Raji (cell line): ENCODE measurements around the gene PAQR7.

Experiments
- POLR2A ChIP-seq: IDR thresholded peaks from 2 replicates; pipeline ENCODE4 v1.6.1; 2011; ENCODE audit warnings: low read depth, low read length, control low read depth; ENCODE audit not compliant: insufficient read depth

PAQR7 gene

DNA sequence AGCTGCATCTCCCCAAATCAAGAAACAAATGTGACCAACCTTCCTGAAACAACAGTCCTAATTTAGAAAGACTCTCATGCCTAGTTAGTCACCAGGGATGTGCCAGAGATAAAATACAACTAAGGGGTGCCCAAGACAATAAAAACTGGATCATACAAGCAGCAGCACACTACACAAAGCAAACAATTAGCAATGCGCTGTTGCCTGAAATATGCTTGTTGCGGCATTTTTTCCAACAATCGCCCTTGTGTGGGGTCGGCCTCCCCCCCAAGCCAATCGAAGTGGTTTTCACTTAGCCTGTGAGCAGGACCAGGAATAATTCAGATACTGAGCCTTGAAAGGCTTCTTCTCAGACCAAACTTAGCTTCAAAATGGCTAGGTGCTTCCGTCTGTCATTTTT is 32.1 kb upstream of the PAQR7 start:
- no peak for TF ChIP-seq POLR2A

DNA sequence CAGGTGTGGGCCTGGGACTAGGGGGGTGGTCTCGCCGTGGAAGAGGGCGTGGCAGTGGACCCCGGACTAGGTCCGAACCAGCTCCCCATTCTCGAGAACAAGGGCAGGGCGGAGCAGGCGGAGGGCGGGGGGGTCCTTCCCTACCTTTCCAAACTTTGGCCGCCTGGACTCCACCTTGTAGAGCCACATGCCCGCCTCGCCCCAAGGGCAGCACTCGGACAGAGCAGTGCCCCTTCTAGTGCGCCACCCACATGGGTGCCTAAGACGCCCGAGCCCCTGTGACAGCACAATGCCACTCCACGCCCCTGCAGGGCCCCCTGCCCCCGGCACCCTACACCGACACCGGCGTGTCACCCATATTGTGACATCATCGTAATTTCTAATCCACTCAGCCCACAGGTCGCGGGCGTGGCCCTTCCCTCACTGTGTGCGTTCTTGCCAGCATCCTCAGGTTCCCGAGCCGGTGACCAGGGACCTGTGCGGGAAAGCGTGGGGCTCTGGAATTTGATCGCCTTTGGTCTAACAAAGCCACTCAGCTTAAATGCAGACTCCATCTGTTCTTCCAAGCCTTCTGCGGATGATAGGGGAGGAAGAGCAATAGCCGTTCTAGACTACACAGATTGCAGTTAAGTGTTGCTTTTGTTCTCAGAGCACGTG is 31.3 kb upstream of the PAQR7 start:
- no peak for TF ChIP-seq POLR2A

- peak; percentile 98 for TF ChIP-seq POLR2A
These were observed 30.5 kb upstream of the PAQR7 start, which contains the start of gene STMN1 for GRCh38 chr1:25905680-25906643. TSS of gene STMN1 (minus strand) at chr1:25906419. CDS start at chr1:25904676, 1,743 bp downstream.

DNA sequence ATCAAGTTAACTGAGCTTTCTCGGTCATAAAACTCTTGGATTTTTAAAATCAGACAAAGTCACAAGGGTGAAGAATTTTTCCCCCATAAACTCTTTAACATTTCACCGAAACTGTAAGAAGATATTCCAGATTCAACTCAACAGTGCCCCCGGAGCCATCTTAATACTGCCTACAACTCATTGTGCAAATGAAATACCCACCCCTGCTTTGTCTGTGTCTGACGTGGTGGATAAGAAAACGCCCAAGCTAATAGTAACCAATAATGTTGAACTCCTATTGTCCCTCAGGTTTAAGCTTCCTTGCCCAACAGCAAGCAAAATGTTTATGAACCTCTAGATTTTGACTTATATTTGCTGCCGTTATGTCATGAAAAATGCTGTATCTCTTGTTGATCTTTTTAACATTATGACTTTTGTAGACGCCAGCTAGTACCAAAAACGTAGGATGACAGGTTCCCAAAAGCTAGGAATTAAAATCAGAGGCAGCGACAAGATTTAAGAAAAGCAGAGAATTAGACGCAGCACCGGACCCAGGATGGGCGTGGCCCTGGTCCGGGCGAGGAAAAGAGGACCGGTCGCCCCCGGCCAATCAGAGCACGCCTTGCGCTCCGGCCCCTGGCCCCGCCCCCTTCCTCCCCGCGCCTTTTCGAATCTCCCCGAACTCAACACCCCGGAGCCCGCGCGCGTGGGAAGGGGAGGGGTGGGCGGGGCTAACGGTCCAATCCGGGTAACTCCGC is 29.6 kb upstream of the PAQR7 start:
- TF ChIP-seq POLR2A = no peak

- TF ChIP-seq POLR2A = no peak
These were observed 28.5 kb upstream of the PAQR7 start for GRCh38 chr1:25903986-25904385.

DNA sequence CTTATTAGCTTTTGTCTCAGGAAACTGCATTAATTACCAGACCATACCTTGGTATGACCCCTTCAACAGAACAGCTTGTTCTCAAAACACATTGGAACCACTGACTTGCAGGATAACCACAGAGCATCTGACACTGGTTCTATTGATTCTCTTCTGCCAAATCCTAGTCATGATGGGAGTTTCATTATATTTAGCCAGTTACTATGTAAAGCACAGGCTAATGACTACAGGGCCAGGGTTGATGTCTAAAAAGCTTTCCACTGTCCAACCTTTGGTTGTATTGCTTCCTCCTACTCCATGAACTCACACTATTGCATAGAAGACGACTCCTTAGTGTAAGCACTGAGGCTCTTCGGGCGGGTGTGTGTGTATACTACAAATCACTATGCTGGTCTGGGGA is 27.0 kb upstream of the PAQR7 start:
- no peak for TF ChIP-seq POLR2A

- TF ChIP-seq POLR2A = no peak
These were observed 24.7 kb upstream of the PAQR7 start for GRCh38 chr1:25900219-25900618.

DNA sequence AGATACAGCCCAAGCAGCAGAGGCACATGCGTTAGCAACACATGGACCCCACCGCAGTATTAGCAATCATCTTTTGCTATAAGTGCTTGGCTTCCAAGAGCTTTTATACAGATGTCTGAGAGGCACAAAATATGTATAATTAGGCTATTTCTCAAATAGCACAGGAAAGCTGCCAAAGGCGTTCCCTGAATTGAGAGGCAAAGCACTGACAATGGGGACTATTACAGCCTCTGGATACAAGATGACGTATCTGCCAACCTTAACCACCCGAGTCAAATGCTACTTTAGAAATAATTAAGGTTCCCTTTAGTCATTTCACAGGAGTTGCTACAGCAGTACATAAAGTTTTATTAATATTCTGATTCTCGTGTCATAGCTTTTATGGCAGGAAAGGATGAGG is 24.3 kb upstream of the PAQR7 start:
- TF ChIP-seq POLR2A = no peak

DNA sequence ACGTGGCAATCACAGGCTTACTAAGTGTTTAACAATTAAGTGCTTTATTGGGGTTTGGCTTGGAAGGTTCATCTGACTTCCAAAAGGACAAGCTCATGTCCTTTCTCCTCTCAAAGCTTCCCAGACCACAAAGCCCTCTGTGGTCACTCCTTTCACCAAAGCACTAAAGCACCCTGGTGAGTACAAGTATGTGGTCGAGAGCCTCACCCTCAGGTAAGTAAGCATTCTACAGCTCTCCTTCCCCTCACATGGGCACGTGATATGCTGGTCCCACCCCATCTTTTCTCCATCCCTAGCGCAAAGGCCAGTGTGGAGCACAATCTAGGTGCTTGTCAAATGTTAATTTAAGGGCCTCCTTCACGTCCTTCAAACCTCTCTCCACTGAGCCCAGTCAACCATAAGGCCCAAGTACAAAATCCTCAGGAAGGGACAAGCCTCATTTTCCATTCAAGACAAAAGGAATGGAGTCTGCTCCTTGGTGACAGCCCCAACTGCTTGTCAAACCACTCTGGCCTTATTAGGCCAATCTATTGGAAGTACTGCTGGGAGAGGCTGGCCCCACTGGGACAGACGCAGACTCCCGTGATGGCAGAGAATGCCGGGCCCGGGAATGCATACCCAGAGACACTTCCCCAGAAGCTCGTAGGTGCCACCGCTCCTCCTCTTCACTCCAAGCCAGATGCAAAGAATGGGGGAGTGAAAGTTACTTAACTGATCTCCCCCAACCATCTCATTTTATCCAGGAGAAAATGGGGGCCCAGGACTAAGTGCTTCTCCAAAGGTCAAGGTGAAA is 22.9 kb upstream of the PAQR7 start:
- no peak for TF ChIP-seq POLR2A

- no peak for TF ChIP-seq POLR2A
These were observed 22.2 kb upstream of the PAQR7 start for GRCh38 chr1:25897754-25898153.

DNA sequence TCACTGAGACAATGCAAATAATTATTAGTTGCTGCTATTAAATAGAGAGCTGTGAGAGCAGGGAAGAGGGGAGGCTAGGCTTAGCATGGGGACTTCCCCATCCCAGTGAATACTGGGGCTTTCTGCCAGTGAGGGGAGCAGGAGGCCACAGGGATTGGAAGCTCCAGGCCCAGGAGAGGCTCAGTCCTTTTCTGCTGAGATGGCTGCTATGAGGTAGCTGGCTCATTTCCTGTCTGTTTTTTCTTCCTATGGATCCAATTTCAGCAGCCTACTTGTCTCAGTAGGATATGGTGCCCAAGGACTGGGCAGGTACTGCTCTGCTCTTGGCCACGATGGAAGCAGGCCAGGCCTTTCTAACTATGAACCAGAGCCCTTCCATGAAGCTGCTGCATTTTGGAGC is 20.8 kb upstream of the PAQR7 start:
- TF ChIP-seq POLR2A = no peak

- TF ChIP-seq POLR2A = 0 out of 2 replicates have a peak, but pooled peaks have one; percentile 16
These were observed 20.0 kb upstream of the PAQR7 start for GRCh38 chr1:25895365-25895990.

- no peak for TF ChIP-seq POLR2A
These were observed 17.6 kb upstream of the PAQR7 start for GRCh38 chr1:25893116-25893515.

DNA sequence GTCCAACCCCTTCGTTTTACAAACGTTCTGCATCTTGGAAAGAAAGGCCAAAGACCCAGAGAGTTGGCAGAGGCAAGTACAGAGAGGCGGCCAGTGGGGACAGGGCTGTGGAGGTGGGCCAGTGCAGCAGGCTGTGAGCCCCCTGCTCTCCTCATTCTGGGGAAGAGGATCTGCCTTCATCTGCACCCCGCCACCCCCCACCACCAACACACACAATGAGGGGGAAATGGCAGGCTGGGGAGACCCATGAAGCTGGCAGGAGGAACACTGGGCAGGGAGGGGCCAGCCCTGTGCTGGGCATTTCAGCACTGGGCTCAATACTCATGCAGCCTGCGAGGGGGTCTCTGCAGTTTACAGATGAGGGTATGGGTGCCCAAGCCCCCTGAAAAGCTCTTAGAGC is 16.1 kb upstream of the PAQR7 start:
- no peak for TF ChIP-seq POLR2A
